Measurements from ENCODE around the gene PTPN18. TPM values are rescaled to one million over a fixed set of nuclear protein-coding genes. Genes with fewer than 3 reads are reported as not detected.

Gene PTPN18
- total and polyA plus RNA-seq, 2 of the 4 experiments (the other 2 are of a cell fraction): 9.7 to 15.5 TPM

DNA sequence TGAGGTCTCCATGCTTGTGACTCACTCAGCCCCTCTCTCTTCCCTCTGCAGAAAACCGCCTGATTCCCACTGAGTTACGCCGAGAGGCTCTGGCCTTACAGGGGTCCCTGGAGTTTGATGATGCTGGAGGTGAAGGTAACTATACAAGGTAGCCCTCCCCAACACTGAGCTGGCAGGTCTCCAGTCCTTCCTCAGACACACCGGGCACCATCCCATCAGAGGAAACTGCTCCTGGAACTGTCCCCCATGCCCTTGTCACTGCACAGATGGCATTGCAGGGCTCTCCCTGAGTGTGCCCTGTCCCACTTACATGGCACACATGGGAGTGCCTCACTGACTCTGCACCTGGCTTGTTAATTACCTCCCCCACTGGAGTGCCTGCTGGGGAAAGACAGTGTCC lies 11.3 kb upstream of the PTPN18 start:
- no peaks in the 10 kb centered on the region for H3K9me3 ChIP-seq (ENCODE audit: control insufficient read depth, insufficient read depth, low read length)
- BruUV-seq (replicated peaks): no TSS peak
- H4K5ac ChIP-seq (ENCODE audit: low read depth, low read length): no peak overlapping the region
- no peak overlapping the region for H2BK5ac ChIP-seq (ENCODE audit: low read depth, low read length, poor library complexity, severe bottlenecking)
- in situ Hi-C loops (cut with MboI; ENCODE audit: low sequenced_read_pairs): no loop called here
- H3K27me3 ChIP-seq (ENCODE audit: control insufficient read depth, insufficient read depth, low read length): no peaks in the 10 kb centered on the region
- H3K18ac ChIP-seq (ENCODE audit: low read depth, low read length): no peak overlapping the region
- no peak overlapping the region for H2BK15ac ChIP-seq (ENCODE audit: low read depth, low read length)
- peaks cover 2% of the 10 kb centered on the region; the same call in 1 of the 2 replicates for H3K4me1 ChIP-seq (ENCODE audit: control insufficient read depth, insufficient read depth, low read length)
- no peak overlapping the region for H2AK9ac ChIP-seq (replicated peaks; ENCODE audit: low read depth, low read length, poor library complexity)
- H3K9ac ChIP-seq (ENCODE audit: low read depth, low read length): no peak overlapping the region
- dilution Hi-C loops (cut with HindIII; ENCODE audit: low sequenced_read_pairs, unreplicated experiment): no loop called here
- DNase-seq (no peak), ATAC-seq (ENCODE audit: low read depth) (no peak)
- H2AFZ ChIP-seq (replicated peaks; ENCODE audit: low read length, poor library complexity): no peak overlapping the region
- TF ChIP-seq BHLHE40 (IDR thresholded peaks at IDR 0.05; ENCODE audit: low read depth, low read length) (no peak), RCOR1 (IDR thresholded peaks at IDR 0.05; ENCODE audit: insufficient replicate concordance, low read length) (no peak), FOS (IDR thresholded peaks at IDR 0.05; ENCODE audit: low read depth, low read length) (no peak), CEBPB (IDR thresholded peaks at IDR 0.05; ENCODE audit: low read depth, low read length) (no peak)
- TF ChIP-seq, protein P1, sequence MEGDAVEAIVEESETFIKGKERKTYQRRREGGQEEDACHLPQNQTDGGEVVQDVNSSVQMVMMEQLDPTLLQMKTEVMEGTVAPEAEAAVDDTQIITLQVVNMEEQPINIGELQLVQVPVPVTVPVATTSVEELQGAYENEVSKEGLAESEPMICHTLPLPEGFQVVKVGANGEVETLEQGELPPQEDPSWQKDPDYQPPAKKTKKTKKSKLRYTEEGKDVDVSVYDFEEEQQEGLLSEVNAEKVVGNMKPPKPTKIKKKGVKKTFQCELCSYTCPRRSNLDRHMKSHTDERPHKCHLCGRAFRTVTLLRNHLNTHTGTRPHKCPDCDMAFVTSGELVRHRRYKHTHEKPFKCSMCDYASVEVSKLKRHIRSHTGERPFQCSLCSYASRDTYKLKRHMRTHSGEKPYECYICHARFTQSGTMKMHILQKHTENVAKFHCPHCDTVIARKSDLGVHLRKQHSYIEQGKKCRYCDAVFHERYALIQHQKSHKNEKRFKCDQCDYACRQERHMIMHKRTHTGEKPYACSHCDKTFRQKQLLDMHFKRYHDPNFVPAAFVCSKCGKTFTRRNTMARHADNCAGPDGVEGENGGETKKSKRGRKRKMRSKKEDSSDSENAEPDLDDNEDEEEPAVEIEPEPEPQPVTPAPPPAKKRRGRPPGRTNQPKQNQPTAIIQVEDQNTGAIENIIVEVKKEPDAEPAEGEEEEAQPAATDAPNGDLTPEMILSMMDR (conservative IDR thresholded peaks at IDR 0.05; ENCODE audit: low read depth, low read length): no peak
- TF ChIP-seq, protein P2, sequence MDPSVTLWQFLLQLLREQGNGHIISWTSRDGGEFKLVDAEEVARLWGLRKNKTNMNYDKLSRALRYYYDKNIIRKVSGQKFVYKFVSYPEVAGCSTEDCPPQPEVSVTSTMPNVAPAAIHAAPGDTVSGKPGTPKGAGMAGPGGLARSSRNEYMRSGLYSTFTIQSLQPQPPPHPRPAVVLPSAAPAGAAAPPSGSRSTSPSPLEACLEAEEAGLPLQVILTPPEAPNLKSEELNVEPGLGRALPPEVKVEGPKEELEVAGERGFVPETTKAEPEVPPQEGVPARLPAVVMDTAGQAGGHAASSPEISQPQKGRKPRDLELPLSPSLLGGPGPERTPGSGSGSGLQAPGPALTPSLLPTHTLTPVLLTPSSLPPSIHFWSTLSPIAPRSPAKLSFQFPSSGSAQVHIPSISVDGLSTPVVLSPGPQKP (IDR thresholded peaks at IDR 0.05; ENCODE audit: borderline replicate concordance, low read depth, low read length): no peak
- TF ChIP-seq, protein P3, sequence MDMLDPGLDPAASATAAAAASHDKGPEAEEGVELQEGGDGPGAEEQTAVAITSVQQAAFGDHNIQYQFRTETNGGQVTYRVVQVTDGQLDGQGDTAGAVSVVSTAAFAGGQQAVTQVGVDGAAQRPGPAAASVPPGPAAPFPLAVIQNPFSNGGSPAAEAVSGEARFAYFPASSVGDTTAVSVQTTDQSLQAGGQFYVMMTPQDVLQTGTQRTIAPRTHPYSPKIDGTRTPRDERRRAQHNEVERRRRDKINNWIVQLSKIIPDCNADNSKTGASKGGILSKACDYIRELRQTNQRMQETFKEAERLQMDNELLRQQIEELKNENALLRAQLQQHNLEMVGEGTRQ (IDR thresholded peaks at IDR 0.05; ENCODE audit: low read depth, low read length): no peak
- H4K8ac ChIP-seq (ENCODE audit: low read depth in 2 of 2, low read length in 2 of 2): no peak overlapping the region
- peaks cover 18 to 36% of the 10 kb centered on the region in 2 experiments for H3K79me1 ChIP-seq (ENCODE audit: low read depth in 1 of 2, low read length in 2 of 2)
- no peak overlapping the region for H3K56ac ChIP-seq (ENCODE audit: extremely low read depth, insufficient read depth, low read length)
- peaks cover 34% of the 10 kb centered on the region for H3K36me3 ChIP-seq (ENCODE audit: control insufficient read depth, insufficient read depth, low read length)
- intact Hi-C loops (cut with micrococcal nuclease): no loop called here
- ChIA-PET CTCF (no interaction called here), POLR2A (ENCODE audit: unreplicated experiment) (no interaction called here)
- no peak overlapping the region for H2BK120ac ChIP-seq (ENCODE audit: low read depth, low read length)
- H3K23ac ChIP-seq (ENCODE audit: low read depth, low read length): no peak overlapping the region
- no peaks in the 10 kb centered on the region for H4K20me1 ChIP-seq (ENCODE audit: insufficient read depth, low read length)
- H3K9me1 ChIP-seq (ENCODE audit: insufficient read depth, low read length): peaks cover 2% of the 10 kb centered on the region; the same call in 1 of the 2 replicates
- H4K91ac ChIP-seq (ENCODE audit: insufficient read depth, low read depth, low read length): no peak overlapping the region
- no peak overlapping the region for H3K27ac ChIP-seq (ENCODE audit: insufficient read depth, low read length)
- no peak overlapping the region for H3K4me2 ChIP-seq (ENCODE audit: low read depth, low read length)
- 100% methylated on average over 1 of the region's 4 CpGs; no CpG with 5 or more reads in 1 of the 2 experiments for WGBS, 2 experiments (ENCODE audit: extremely low coverage in 2 of 2, insufficient read length in 1 of 2)
- no peak overlapping the region for H3K4ac ChIP-seq (ENCODE audit: low read depth, low read length)
- no peak overlapping the region for H3K4me3 ChIP-seq (ENCODE audit: insufficient read depth, low read depth, low read length)
- H2BK20ac ChIP-seq (ENCODE audit: low read depth, low read length): no peak overlapping the region
- H3K14ac ChIP-seq (replicated peaks; ENCODE audit: low read depth, low read length): no peak overlapping the region
- no peak overlapping the region for H2AK5ac ChIP-seq (ENCODE audit: low read depth, low read length)

All from IMR-90 (cell line).